UCSD-AML1 (cell line): Measurements from ENCODE around the gene IGSF6.
"Not testable (repeated sequence)": the region's sequence is repeated elsewhere in the genome, so short reads cannot be mapped to it uniquely, and the experiment has no call there.

Source experiments
- DNase-seq: peaks from one replicate; lab custom pipeline; 2025; ENCODE audit not compliant: unreplicated experiment; lab: John Stamatoyannopoulos, UW

IGSF6 gene, protein sequence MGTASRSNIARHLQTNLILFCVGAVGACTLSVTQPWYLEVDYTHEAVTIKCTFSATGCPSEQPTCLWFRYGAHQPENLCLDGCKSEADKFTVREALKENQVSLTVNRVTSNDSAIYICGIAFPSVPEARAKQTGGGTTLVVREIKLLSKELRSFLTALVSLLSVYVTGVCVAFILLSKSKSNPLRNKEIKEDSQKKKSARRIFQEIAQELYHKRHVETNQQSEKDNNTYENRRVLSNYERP

DNA sequence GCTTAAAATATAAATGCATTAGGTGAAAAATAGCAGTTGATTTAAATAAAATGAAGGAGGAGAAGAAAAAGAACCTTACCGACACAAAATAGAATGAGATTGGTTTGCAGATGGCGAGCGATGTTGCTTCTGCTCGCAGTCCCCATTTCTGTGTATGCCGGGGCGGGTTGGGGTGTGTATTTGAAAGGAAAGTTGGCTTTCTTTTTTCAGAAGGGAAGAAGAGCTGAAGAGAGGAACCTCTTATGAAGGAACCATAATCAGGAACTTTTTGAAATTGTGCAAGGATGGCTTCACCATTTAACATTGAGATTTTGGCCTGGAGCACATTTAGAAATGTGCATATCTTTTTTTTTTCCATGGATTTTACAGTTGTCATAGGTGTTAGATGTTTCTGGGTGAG, at the start of gene IGSF6:
Gene IGSF6 (minus strand): TSS at position 156 of the 400 bp plus-strand sequence. CDS start 10 bp downstream, at position 146.
- no peak for DNase-seq

DNA sequence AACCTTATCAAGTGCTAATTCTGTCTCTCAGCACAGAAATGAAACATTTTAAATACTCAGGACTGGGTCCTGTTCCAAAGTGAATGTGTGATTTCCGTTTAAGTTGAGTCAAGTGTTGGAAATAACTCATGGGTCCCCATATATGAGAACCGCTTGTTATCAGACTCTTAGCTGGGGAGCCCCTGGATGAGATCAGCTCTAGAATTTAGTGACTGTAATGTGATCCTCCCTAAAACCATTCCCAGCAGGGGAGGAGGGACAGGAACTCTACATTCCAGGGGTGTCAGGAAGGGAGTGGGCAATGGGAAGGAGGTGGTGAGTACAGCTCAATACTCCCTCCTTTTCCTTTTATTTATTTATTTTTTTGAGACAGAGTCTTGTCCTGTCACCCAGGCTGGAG, 48.9 kb upstream of the IGSF6 start:
- DNase-seq, result no peak

DNA sequence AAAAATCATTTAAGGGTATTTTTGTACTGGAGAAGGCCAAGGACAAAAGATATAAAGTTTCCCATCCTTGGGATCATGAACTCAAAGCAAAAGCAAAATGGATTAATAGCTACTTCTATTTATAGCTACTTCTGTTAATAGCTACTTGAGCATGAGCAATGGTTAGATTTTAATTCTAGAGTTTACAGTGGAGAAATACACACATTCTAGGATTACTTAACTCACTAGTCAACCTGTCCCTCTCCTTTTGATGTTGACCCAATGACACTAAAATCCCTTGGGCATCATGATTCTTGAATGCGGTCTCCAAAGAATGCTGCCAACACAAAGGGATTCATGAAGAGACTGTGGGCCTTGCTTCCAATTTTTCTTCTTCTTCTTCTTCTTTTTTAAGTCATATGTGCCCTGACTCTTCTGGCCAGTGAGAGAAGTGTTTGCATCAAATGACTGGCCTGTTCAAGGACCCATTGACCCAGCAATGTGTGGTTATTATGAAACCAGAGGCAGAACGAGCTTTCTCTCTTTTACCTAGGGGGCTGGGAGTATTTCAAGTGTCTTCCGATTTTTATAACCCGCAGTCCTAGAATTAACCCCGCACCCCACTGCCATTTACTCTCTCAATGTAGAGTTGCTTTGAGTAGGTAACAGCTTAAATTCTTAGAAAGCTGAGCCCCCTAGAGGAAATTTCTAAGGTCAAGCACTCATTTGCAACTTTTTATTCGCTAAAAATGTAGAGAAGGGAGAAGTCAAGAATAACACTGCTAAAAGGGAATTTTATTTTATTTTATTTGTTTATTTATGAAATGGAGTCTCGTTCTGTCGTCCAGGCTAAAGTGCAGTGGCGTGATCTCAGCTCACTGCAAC, 46.0 kb upstream of the IGSF6 start:
- DNase-seq, result no peak

DNA sequence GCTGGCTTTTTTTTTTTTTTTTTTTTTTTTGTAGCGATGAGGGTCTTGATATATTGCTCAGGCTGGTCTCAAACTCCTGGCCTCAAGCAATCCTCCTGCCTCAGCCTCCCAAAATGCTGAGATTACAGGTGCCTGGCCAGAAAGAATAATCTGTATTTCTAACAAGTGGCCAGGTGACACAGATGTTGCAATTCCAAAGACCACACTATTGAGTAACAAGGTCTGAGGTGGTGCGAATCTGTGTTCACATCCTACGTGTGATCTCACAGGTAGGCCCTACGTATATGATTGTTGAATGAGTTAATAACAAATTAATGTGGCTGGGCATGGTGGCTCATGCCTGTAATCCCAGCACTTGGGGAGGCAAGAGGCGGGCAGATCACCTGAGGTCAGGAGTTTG, 44.6 kb upstream of the IGSF6 start:
- no peak for DNase-seq

DNA sequence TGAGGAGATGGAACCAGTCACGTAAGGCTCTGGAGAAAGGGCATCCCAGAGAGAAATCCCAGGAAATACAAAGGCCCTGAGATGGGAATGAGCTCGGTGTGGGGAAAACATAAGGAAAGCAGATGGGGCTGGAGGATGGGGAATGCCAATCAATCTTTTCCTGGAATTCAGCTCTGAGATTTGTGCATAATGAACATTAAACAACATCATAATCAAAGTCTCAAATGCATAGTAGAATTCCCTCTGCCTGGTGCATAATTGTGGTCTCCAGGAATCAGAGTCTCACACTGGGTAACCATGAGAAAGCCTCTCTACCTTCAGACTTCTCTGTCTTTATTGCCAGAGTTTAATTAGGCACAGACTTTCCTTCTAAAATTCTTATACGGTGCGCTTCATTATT, 42.2 kb upstream of the IGSF6 start:
- DNase-seq, result no peak

DNA sequence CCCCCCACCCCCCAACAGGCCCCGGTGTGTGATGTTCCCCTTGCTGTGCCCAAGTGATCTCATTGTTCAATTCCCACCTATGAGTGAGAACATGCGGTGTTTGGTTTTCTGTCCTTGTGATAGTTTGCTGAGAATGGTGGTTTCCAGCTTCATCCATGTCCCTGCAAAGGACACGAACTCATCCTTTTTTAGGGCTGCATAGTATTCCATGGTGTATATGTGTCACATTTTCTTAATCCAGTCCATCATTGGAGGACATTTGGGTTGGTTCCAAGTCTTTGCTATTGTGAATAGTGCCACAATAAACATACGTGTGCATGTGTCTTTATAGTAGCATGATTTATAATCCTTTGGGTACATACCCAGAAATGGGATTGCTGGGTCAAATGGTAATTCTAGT, 38.6 kb upstream of the IGSF6 start:
- not testable (repeated sequence) for DNase-seq

DNA sequence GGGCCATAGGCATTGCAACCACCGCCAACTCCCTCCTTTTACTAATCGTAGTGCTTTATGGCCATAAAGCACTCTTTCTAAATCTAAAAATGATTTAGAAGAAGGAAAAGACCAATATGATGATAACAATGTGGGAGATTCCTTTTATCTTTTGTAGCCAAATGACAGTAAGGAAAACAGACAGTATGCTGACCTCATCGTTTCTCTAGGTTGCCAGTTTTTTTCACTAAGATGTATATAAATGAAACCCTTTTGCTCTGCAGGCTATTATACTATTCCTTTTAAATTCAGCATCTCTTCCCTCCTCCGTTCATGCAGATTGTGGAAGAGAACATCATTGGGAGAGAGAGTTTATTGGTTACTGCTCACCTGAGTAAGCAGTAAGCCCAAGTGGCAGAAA, 36.7 kb upstream of the IGSF6 start:
- DNase-seq, result no peak

DNA sequence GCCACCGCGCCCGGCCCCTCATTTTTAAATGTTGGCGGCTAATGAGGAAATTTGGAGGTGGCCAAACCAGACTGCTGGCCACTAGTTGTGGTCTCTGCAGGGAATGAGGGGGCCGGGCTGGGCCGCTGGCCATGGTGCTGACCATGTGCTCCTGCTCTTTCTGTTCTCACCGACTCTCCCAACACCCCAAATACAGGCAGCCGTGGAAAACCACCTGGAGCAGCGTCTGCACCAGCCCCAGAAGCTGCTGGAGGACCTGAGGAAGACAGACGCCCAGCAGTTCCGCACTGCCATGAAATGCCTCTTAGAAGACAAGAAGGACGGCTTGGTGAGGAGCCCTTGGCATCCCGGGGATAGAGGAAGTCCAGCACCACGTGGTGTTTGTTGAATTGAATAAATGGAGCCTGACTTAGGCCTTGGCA, 32.6 kb upstream of the IGSF6 start:
- no peak for DNase-seq

DNA sequence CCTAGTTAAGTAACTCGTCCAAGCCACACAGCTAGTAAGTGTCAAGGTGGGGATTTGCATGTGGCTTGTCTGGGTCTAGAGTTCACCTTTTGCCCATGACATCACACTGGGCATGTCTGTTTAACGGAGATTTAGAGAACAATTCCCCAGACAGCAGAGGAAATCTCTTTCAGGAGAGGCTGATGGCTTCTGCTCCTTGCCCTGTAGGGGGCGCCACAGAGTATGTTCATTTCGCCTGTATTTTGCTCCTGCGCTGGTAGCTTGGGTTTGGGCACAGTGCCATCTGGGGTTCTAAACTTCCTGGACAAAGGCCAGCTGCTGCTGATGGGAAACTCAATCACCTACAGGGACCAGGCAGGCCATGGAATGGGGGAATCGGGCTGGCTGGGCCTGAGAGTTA, 31.8 kb upstream of the IGSF6 start:
- DNase-seq, result peak; percentile 17

DNA sequence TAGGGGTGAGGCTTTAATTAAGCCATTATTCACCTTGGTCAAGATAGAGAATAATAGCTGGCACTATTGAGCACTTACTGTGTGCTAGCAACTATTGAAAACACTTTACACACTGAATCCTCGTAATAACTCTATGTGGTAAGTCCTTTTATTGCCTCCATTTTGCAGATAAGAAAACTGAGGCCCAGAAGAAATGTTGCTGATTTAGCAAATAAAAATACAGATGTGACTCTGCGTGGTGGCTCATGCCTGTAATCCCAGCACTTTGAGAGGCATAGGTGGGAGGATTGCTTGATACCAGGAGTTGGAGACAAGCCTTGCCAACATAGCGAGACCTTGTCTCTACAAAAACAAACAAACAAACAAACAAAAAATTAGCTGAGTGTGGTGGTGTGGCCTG, 30.8 kb upstream of the IGSF6 start:
- no peak for DNase-seq

DNA sequence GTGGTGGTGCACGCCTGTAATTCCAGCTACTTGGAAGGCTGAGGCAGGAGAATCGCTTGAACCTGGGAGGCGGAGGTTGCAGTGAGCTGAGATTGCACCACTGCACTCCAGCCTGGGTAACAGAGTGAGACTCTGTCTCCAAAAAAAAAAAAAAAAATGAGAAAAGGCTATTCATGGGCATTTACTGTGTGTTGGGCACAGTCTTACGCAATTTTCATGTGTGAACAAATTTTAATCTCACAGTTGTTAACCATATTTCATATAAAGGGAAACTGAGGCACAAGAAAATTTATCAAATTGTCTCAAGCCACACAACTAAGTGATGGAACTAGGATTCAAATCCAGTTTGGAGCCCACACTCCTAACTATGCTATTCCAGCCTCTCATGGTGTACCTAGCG, 28.3 kb upstream of the IGSF6 start:
- DNase-seq, result not testable (repeated sequence)

DNA sequence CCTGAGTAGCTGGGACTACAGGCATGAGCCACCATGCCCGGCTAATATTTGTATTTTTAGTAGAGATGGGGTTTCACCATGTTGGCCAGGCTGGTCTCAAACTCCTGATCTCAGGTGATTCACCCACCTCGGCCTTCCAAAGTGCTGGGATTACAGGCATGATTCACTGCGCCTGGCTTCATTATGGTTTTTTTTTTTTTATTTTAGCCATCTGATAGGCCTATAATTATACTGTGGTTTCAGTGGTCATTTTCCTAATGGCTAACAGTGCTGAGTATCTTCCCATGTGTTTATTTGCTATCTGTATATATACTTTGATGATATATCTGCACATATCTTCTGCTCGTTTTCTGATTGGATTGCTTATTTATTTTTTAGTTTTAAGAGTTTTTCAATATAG, 22.0 kb upstream of the IGSF6 start:
- not testable (repeated sequence) for DNase-seq

DNA sequence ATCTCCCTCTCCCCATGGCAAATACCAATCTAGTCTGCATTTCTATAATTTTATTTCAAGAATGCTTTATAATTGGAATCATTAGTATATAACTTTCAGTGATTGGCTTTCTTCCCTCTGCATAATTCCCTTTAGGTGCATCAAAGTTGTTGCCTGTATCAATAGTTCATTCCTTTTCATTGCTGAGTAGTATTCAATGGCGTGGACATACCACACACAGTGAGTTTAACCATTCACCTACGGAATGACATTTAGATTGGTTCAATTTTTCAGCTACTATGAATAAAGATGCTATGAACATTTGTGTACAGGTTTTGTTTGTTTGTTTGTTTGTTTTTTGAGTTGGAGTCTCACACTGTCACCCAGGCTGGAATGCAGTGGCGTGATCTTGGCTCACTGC, 21.1 kb upstream of the IGSF6 start:
- DNase-seq, result no peak

DNA sequence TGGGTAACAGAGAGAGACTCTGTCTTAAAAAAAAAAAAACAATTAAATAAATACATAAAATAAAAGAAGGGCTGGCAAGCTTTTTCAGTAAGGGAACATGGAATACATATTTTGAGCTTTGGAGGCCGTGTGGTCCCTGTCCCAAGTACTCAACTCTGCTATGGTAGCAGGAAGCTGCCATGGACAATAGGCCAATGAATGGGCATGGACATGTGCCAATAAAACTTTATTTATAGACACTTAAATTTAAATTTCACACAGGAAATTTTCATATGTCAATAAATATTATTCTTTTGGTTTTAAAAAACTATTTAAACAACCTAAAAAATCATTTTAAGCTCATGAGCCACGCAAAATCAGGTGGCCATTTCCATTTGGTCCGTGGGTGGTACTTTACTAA, 15.2 kb upstream of the IGSF6 start:
- no peak for DNase-seq

DNA sequence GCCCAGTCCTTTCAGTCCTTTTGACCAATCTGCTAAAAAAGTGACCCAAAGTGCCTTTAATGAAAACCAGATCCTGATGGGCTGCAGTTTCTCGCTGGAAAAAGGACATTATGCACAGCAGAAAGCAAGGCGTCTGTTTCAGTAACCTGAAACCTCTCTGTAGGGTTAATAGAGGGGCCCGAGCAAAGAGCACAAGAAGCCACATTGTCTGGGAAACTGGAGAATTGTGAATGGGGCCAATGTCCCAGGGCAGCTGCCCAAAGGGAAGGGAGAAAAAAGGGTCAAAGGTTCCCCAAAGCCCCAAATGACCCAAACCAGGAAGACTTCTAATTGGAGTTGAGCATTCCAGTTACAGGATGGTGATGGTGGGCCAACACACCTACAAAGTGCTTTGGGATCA, 14.4 kb upstream of the IGSF6 start:
- no peak for DNase-seq

DNA sequence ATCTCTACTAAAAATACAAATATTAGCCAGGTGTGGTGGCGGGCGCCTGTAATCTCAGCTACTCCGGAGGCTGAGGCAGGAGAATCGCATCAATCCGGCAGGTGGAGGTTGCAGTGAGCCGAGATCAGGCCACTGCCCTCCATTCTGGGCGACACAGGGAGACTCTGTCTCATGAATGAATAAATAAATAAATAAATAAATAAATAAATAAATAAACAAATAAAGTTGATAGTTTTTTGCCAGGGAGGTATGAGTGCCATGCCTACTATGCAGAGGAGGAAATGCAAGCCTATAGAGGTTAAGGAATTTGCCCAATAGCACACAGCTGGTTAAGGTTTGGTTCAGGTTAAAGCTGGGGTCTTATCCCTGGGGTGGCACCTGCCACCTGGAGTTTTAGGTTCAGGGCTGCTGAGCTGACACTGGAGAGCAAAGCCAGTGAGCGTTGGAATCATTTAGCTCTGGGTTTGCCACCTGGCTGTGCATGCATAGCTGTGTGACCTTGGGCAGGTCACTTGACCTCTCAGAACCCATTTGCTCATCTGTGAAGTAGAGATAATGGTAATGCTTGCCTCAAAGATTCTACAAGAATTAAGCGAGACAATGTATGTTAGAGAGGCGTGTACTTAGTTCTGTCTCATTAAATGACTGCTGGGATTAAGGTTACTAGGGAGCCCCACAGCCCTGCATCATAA, 12.5 kb upstream of the IGSF6 start:
- no peak for DNase-seq

DNA sequence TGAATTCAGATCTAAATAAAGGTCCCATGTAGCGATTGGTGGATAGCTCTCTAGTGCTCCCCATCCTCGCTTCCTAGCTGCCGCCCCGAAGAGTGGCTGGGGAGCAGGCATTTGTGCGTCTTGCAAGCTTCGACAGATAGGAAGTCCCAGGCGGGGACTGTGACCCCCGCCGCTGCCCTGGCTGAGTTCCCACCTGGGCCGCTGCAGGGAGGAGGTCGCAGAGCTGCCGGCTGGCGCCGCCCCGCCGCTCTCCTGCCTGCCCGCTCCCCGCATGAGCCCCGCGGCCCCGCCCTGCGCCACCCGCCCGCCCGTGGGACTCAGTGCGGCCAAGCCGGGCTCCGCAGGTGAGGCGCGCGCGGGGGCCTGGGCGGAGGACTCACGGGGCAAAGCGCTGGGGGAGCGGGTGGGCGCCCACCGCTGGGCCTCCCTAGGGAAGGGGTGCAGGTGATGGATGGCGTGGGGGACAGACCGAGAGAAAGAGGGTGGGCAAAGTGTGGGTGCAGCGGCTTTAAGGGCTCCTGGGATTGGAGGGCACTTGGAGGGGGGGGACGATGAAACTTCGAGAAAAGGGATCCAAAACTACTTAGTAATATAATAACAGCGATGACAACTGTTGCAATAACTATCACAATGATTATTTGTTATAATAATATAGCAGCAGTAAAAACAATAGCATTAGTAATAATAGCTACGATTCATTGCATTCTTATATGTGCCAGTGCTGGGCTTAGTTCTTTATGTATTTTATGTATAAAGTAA, 11.7 kb upstream of the IGSF6 start, which contains the start of gene OTOA:
Gene OTOA (plus strand): TSS at position 80 of the 759 bp plus-strand sequence. CDS start 14,547 bp downstream, outside the sequence.
- no peak for DNase-seq

DNA sequence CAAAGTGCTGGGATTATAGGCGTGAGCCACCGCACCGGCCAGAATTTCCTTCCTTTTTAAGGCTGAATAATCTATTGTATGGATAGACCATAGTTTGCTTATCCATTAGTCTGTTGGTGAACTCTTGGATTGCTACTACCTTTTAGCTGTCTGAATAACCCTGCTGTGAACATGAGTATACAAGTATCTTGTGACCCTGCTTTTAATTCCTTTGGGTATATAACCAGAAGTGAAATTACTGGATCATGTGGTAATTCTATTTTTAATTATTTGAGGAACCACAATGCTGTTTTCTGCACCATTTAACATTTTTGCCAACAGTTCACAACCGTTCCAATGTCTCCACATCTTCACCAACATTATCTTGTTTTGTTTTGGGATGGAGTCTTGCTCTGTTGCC, 6.7 kb upstream of the IGSF6 start:
- no peak for DNase-seq

DNA sequence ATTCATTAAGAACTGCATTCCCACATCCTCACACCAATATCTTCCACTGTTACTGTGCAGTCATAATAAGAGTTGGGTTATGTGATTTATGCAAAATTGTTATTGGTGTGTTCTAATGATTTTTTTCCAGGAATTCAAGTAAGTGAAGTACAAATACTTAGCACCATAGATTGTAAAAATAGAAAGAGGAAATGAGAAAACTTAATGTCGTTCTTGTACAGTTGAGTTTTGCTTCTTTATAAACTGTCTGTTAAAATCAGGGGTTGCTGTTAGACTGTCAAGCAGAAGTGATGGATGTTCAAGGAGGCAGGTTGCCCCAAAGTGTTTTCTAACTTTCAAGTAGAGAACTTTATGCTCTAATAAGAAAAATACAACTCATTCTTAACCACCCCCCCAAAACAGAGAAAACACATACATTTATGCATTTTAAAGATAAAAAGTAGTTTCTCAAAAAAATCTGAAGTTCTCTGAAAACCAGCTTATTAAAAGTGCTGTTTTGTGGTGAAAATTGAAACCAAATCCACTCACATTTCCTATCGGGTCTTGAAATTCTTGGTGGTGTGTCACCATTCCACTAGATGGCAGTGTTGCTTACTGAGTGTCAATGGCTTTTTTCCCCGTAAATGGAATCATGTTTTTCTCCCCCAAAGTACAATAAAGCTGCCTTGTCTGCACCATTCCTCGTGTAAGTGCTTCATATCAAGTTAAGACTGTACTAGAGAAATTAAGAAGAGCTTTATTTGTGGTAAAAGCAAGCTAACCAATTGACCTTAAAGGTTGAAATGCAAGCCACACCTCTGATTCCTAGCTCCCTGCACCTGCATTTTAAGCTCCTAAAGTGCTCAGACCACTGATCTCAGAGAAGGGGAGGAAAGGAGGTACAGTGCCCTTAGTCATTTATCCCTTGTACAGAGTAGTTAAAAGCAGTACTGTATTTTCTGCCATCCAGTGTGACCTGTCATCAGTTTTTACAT, 4.7 kb upstream of the IGSF6 start:
- no peak for DNase-seq

DNA sequence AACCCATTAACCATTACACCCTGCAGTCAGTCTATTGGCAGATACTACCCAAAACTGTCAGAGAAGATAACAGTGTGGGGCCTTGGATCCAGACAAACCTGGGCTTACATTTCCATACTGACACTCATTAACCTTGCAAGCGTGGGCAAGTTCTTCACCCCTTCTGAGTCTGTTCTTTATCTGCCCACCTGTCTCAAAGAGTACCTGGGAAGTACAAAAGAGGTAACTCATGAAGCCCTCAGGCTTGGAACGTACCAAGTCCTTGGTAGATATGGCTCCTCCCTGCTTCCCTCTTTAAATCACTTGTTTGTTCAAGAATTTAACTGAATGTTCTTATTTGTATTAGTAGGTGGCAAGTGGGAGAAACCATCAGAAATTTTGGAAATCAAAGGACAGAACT, 2.5 kb upstream of the IGSF6 start:
- no peak for DNase-seq
